ENCODE results near the gene WBP11. TPM values are rescaled to one million over a fixed set of nuclear protein-coding genes. Genes with fewer than 3 reads are reported as not detected.
"Not testable (repeated sequence)": the region's sequence is repeated elsewhere in the genome, so short reads cannot be mapped to it uniquely, and the experiment has no call there.

The WBP11 gene
- total RNA-seq, 2 donors from 2014 or later = 95.5 to 120 TPM

DNA sequence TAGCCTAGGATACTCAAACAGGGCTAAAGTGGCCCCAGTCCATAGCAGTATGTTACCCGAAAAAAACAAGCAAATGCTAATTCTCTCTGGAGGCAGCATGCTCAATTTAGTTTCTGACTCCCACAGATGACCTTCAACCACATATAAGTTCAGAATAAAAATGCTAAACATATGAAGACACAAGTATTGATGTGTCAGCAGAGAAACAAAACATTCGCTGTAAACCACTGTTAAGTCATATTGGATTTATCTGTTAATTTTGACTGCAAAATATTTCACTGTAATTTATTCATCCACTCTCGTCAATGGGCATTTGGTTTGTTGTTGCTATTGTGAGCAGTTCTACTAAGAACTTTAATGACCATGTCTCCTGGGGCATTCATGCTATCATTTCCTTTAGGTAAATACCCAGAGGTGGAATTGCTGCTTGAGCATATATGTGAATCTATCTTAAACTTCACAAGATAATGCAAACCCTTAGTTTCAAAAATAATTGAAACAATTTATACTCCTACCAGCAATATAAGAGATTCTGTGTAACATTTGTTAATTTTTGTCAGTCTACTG, 36.5 kb downstream of the WBP11 start:
- no peak for ATAC-seq
- no peak for DNase-seq (ENCODE audit: low spot score in 2 of 2)
- peaks cover 47 to 82% of the 10 kb centered on the region in 2 donors for H3K36me3 Mint-ChIP-seq
- peaks cover 0 to 10% of the 10 kb centered on the region in 2 donors for H3K9me3 Mint-ChIP-seq
- peak overlapping the region in 1 of 2 donors; percentile 33 for H3K27ac Mint-ChIP-seq

- not testable (repeated sequence) for ATAC-seq; DNase-seq (ENCODE audit: low spot score in 2 of 2)
- Mint-ChIP-seq H3K9me3 (peaks cover 0 to 12% of the 10 kb centered on the region in 2 donors), H3K36me3 (peaks cover 53 to 88% of the 10 kb centered on the region in 2 donors), H3K27ac (peak overlapping the region; percentile 44 to 74)
These were observed 37.3 kb downstream of the WBP11 start for GRCh38 chr12:14766020-14766419.

DNA sequence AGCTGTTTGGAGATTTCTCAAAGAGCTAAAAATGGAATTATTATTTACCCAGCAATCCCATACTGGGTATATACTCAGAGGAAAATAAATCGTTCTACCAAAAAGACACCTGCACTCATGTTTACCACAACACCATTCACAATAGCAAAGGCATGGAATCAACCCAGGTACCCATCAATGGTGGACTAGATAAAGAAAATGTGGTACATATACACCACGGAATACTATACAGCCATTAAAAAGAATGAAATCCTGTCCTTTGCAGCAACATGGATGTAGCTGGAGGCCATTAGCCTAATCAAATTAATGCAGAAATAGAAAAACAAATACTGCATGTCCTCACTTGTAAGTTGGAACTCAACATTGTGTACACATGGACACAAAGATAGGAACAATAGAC, 37.9 kb downstream of the WBP11 start:
- Mint-ChIP-seq H3K9me3 (peaks cover 0 to 12% of the 10 kb centered on the region in 2 donors), H3K27ac (no peak overlapping the region)

DNA sequence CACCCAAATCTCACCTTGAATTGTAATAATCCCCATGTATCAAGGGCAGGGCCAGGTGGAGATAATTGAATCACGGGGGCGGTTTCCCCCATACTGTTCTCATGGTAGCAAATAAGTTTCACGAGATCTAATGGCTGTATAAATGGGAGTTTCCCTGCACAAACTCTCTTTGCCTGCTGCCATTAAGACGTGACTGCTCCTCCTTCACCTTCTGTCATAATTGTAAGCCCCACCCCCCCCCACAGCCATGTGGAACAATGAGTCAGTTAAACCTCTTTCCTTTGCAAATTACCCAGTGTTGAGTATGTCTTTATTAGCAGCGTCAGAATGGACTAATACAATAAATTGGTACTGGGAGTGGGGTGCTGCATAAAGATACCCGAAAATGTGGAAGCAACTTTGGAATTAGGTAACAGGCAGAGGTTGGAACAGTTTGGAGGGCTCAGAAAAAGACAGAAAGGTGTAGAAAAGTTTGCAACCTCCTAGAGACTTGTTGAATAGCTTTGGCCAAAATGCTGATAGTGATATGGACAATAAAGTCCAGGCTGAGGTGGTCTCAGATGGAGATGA, 43.5 kb downstream of the WBP11 start:
- Mint-ChIP-seq H3K9me3 (peaks cover 9 to 16% of the 10 kb centered on the region in 2 donors), H3K36me3 (peaks cover 29 to 44% of the 10 kb centered on the region in 2 donors)
- not testable (repeated sequence) for H3K27ac Mint-ChIP-seq; ATAC-seq; DNase-seq (ENCODE audit: low spot score in 2 of 2)

More for the DNA sequence above, 37.9 kb downstream of the WBP11 start:
- ATAC-seq (no peak), DNase-seq (ENCODE audit: low spot score in 2 of 2) (no peak)
- H3K36me3 Mint-ChIP-seq = peaks cover 50 to 88% of the 10 kb centered on the region in 2 donors

DNA sequence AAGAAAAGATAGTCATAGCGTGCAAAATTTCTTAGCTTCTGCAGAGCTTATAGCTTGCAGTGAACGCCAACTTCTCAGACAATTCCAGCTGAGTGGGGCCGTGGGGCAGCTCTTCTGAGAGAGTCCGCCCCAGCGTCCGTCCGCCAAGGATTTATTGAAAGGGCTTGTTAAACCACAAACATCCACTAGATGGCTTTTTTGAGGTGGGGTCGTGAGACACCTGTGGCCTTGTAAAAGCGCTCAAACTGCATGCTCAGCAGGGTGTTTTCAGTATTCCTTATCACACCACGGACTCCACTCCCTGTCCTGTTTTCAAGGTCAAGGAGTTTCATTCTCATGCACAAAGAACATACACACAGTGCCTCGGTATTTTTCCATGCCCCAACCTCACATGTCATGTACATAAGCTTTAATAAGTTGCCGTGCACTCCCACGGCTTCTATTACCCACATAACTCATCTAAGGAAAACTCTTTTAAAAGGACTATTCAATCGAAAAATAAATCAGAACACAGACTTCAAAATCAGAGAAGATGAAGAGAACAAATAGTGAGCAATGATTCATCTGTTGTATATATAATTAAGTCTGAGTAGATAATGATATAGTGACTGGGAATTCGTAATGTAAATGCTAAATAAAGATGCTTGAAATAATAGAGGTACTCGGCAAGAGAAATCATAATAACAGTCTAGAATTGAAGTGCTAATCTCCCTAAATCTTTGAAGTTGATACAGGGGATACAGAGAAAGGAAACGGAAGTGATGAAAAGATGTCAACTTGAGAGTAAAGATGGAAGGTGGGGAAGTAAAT, 46.7 kb downstream of the WBP11 start:
- DNase-seq (ENCODE audit: low spot score in 2 of 2) (no peak), ATAC-seq (no peak)
- H3K9me3 Mint-ChIP-seq = peaks cover 9 to 10% of the 10 kb centered on the region in 2 donors
- H3K27ac Mint-ChIP-seq = no peak overlapping the region
- H3K36me3 Mint-ChIP-seq = peaks cover 13 to 21% of the 10 kb centered on the region in 2 donors

DNA sequence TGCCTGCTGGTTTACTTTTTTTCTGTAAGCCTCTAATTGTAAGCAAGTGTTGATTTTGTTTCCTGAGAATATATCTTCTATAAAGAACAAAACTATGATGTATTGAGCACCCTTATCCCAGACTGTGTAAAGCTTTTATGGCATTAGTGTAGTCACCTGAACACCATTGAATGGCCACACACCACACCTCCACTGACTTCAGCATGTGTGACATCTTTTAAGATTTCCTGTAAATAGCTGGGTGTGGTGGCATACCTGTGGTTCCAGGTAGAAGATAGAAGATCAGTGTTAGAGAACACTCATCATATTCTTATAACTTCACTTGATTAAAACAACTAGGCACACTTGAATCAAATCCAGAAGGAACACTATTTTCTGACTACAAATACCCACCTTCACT, 51.3 kb downstream of the WBP11 start:
- no peak overlapping the region for H3K27ac Mint-ChIP-seq
- DNase-seq (ENCODE audit: low spot score in 2 of 2) (no peak), ATAC-seq (no peak)
- peaks cover 9% of the 10 kb centered on the region in 2 donors for H3K9me3 Mint-ChIP-seq
- peaks cover 0 to 6% of the 10 kb centered on the region in 2 donors for H3K36me3 Mint-ChIP-seq

DNA sequence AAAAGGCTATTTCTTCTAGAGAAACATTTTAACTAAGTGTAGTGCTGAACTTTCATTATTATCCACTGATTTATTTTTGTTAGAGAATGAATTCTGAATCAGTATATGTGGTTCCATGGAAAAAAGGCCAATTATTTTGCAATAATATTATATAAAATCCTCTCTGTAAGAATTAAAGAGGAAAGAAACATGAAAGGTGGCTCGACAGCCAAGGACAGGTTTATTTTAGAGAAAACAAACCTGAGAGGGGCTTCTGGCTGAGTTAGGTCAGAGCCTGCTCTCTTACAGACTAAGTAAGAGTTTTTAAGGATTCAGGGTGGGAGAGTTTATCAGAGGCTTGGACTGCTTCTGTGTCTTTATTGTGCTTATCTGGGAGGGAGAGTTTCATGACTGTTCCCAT, 60.2 kb downstream of the WBP11 start:
- no peak for DNase-seq (ENCODE audit: low spot score in 2 of 2)
- Mint-ChIP-seq H3K27ac (peak overlapping the region in 1 of 2 donors; percentile 13), H3K36me3 (peaks cover 26 to 31% of the 10 kb centered on the region in 2 donors), H3K9me3 (peaks cover 10 to 20% of the 10 kb centered on the region in 2 donors)
- no peak for ATAC-seq

DNA sequence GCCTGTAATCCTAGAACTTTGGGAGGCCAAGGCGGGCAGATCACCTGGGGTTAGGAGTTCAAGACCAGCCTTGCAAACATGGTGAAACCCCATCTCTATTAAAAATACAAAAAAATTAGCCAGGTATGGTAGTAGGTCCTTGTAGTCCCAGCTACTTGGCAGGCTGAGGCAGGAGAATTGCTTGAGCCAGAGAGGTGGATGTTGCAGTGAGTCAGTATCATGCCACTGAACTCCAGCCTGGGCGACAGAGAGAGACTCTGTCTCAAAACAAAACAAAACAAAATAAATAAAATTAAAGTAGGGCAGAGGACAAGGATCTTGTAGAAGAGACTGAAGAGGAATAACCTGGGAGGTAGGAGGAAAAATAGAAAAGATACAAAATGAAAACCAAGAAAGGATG, 61.3 kb downstream of the WBP11 start:
- Mint-ChIP-seq H3K36me3 (peaks cover 25 to 26% of the 10 kb centered on the region in 2 donors), H3K9me3 (peaks cover 7 to 15% of the 10 kb centered on the region in 2 donors), H3K27ac (no peak overlapping the region)
- no peak for ATAC-seq
- DNase-seq (ENCODE audit: low spot score in 2 of 2) = no peak

GRCh38 chr12:14741153-14741552, 62.1 kb downstream of the WBP11 start:
- peaks cover 20 to 21% of the 10 kb centered on the region in 2 donors for H3K36me3 Mint-ChIP-seq
- ATAC-seq (no peak), DNase-seq (ENCODE audit: low spot score in 2 of 2) (no peak)
- no peak overlapping the region for H3K27ac Mint-ChIP-seq
- peaks cover 7 to 15% of the 10 kb centered on the region in 2 donors for H3K9me3 Mint-ChIP-seq

DNA sequence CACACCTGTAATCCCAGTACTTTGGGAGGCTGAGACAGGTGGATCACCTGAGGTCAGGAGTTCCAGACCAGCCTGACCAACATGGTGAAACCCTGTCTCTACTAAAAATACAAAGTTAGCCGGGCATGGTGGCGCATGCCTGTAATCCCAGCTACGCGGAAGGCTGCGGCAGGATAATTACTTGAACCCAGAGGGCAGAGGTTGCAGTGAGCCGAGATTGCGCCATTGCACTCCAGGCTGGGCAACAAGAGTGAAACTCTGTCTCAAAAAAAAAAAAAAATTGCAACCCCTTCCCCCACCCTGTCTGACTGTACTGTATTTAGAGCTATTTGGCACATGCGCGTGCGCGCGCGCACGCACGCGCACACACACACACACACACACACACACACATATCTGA, 66.8 kb downstream of the WBP11 start:
- not testable (repeated sequence) for DNase-seq (ENCODE audit: low spot score in 2 of 2); H3K9me3 Mint-ChIP-seq; H3K27ac Mint-ChIP-seq; H3K36me3 Mint-ChIP-seq; ATAC-seq

Other genes starting within 250 kb of the WBP11 start
- gene PLBD1, start 235.6 kb downstream of the WBP11 start, total RNA-seq = not detected
- gene GUCY2C, start 106.9 kb downstream of the WBP11 start, total RNA-seq = not detected
- 1 to 10 TPM; 2.6 to 4.6 TPM for gene C12orf60, start 192 bp upstream of the WBP11 start, total RNA-seq
- not detected for gene SMCO3, start 10.7 kb upstream of the WBP11 start, total RNA-seq
- gene ART4, start 40.0 kb upstream of the WBP11 start, total RNA-seq = not detected
- under 1 TPM in 1 of 2 donors, not detected in 1; 0.47 TPM for gene MGP, start 82.4 kb upstream of the WBP11 start, total RNA-seq
- gene ERP27, start 135.1 kb upstream of the WBP11 start, total RNA-seq = 1 to 10 TPM; 1.5 to 5.0 TPM
- 100 to 1,000 TPM; 667 to 811 TPM for gene ARHGDIB, start 158.1 kb upstream of the WBP11 start, total RNA-seq
- gene PDE6H, start 169.6 kb upstream of the WBP11 start, total RNA-seq = not detected